Muscle layer of duodenum (tissue), 2 donors: Measurements from ENCODE around the gene BCL2L13.
"Not testable (repeated sequence)": the region's sequence is repeated elsewhere in the genome, so short reads cannot be mapped to it uniquely, and the experiment has no call there.

Source experiments
- H3K27ac ChIP-seq: one replicate; pipeline ENCODE4 v1.7.0; 2013; ENCODE audit warnings: mild to moderate bottlenecking, low read length
- H3K27me3 ChIP-seq: one replicate; pipeline ENCODE4 v1.7.0; 2013; ENCODE audit warnings: low read depth, mild to moderate bottlenecking, control low read depth, low read length
- H3K36me3 ChIP-seq, 2 donors: one replicate each; pipeline ENCODE4 v1.7.0; 2013; ENCODE audit warnings: low read length in 2 of 2, control low read depth in 1 of 2, mild to moderate bottlenecking in 1 of 2; ENCODE audit not compliant: insufficient read depth in 2 of 2, control insufficient read depth in 1 of 2
- H3K4me1 ChIP-seq, 2 donors: one replicate each; pipeline ENCODE4 v1.7.0; 2013; ENCODE audit warnings: low read length in 2 of 2, mild to moderate bottlenecking in 2 of 2, control low read depth in 1 of 2, moderate library complexity in 1 of 2; ENCODE audit not compliant: insufficient read depth in 2 of 2, control insufficient read depth in 1 of 2
- H3K4me3 ChIP-seq, 2 donors: one replicate each; pipeline ENCODE4 v1.7.0; 2013; ENCODE audit warnings: low read length in 2 of 2, low read depth in 1 of 2, mild to moderate bottlenecking in 1 of 2
- H3K9me3 ChIP-seq, 2 donors: one replicate each; pipeline ENCODE4 v1.7.0; 2013; ENCODE audit warnings: low read length in 2 of 2, control low read depth in 1 of 2, mild to moderate bottlenecking in 1 of 2; ENCODE audit not compliant: control insufficient read depth in 1 of 2
- donor health status: healthy.

Gene BCL2L13

GRCh38 chr22:17665248-17665647 is 26.7 kb downstream of the BCL2L13 start:
- H3K4me1 ChIP-seq: no peaks in the 10 kb centered on the region
- H3K27ac ChIP-seq: no peak overlapping the region
- H3K27me3 ChIP-seq: no peaks in the 10 kb centered on the region
- H3K9me3 ChIP-seq: no peaks in the 10 kb centered on the region
- peaks cover 0 to 27% of the 10 kb centered on the region in 2 donors for H3K36me3 ChIP-seq
- H3K4me3 ChIP-seq: no peak overlapping the region

GRCh38 chr22:17665854-17666253 is 27.3 kb downstream of the BCL2L13 start:
- Histone ChIP-seq H3K36me3 (peaks cover 3 to 30% of the 10 kb centered on the region in 2 donors), H3K4me1 (no peaks in the 10 kb centered on the region), H3K9me3 (no peaks in the 10 kb centered on the region), H3K4me3 (no peak overlapping the region), H3K27ac (no peak overlapping the region), H3K27me3 (no peaks in the 10 kb centered on the region)

GRCh38 chr22:17671521-17672092 is 33.0 kb downstream of the BCL2L13 start:
- H3K27ac ChIP-seq, H3K36me3 ChIP-seq, H3K4me3 ChIP-seq, H3K9me3 ChIP-seq, H3K27me3 ChIP-seq: not testable (repeated sequence)
- peaks cover 11 to 13% of the 10 kb centered on the region in 2 donors for H3K4me1 ChIP-seq

- H3K27me3 ChIP-seq: no peaks in the 10 kb centered on the region
- no peak overlapping the region for H3K4me3 ChIP-seq
- H3K4me1 ChIP-seq: peaks cover 11 to 13% of the 10 kb centered on the region in 2 donors
- H3K9me3 ChIP-seq: no peaks in the 10 kb centered on the region
- no peak overlapping the region for H3K27ac ChIP-seq
- peaks cover 3 to 7% of the 10 kb centered on the region in 2 donors for H3K36me3 ChIP-seq
Observed at GRCh38 chr22:17672417-17672991, 33.9 kb downstream of the BCL2L13 start.

GRCh38 chr22:17674152-17674551 is 35.6 kb downstream of the BCL2L13 start:
- Histone ChIP-seq H3K27ac (no peak overlapping the region), H3K4me1 (peaks cover 11 to 13% of the 10 kb centered on the region in 2 donors), H3K36me3 (peaks cover 3 to 7% of the 10 kb centered on the region in 2 donors)

GRCh38 chr22:17675584-17675983 is 37.0 kb downstream of the BCL2L13 start:
- peaks cover 2% of the 10 kb centered on the region in 2 donors for H3K36me3 ChIP-seq
- peaks cover 11 to 13% of the 10 kb centered on the region in 2 donors for H3K4me1 ChIP-seq
- no peak overlapping the region for H3K27ac ChIP-seq
- H3K27me3 ChIP-seq: no peaks in the 10 kb centered on the region
- H3K4me3 ChIP-seq: no peak overlapping the region
- H3K9me3 ChIP-seq: no peaks in the 10 kb centered on the region

More at GRCh38 chr22:17674152-17674551, 35.6 kb downstream of the BCL2L13 start:
- no peaks in the 10 kb centered on the region for H3K27me3 ChIP-seq
- H3K9me3 ChIP-seq: no peaks in the 10 kb centered on the region
- no peak overlapping the region for H3K4me3 ChIP-seq

- H3K36me3 ChIP-seq: no peaks in the 10 kb centered on the region
- H3K27ac ChIP-seq: no peak overlapping the region
- no peaks in the 10 kb centered on the region for H3K4me1 ChIP-seq
- H3K4me3 ChIP-seq: no peak overlapping the region
- no peaks in the 10 kb centered on the region for H3K9me3 ChIP-seq
- no peaks in the 10 kb centered on the region for H3K27me3 ChIP-seq
Observed at GRCh38 chr22:17678817-17679385, 40.3 kb downstream of the BCL2L13 start.

- H3K4me3 ChIP-seq: no peak overlapping the region
- H3K4me1 ChIP-seq: no peaks in the 10 kb centered on the region
- no peaks in the 10 kb centered on the region for H3K27me3 ChIP-seq
- peaks cover 0 to 7% of the 10 kb centered on the region in 2 donors for H3K36me3 ChIP-seq
- H3K9me3 ChIP-seq: no peaks in the 10 kb centered on the region
- H3K27ac ChIP-seq: no peak overlapping the region
Observed at GRCh38 chr22:17684245-17684644, 45.7 kb downstream of the BCL2L13 start.

GRCh38 chr22:17692841-17693240 is 54.3 kb downstream of the BCL2L13 start:
- H3K9me3 ChIP-seq: no peaks in the 10 kb centered on the region
- H3K36me3 ChIP-seq: peaks cover 10 to 12% of the 10 kb centered on the region in 2 donors
- H3K27ac ChIP-seq: no peak overlapping the region
- no peaks in the 10 kb centered on the region for H3K27me3 ChIP-seq
- no peak overlapping the region for H3K4me3 ChIP-seq
- no peaks in the 10 kb centered on the region for H3K4me1 ChIP-seq

GRCh38 chr22:17694193-17694592 is 55.6 kb downstream of the BCL2L13 start:
- Histone ChIP-seq H3K27ac (no peak overlapping the region), H3K36me3 (peaks cover 10 to 12% of the 10 kb centered on the region in 2 donors), H3K27me3 (no peaks in the 10 kb centered on the region), H3K9me3 (no peaks in the 10 kb centered on the region), H3K4me3 (no peak overlapping the region), H3K4me1 (no peaks in the 10 kb centered on the region)

GRCh38 chr22:17694752-17695151 is 56.2 kb downstream of the BCL2L13 start:
- Histone ChIP-seq H3K27ac (no peak overlapping the region), H3K27me3 (no peaks in the 10 kb centered on the region), H3K4me1 (no peaks in the 10 kb centered on the region), H3K4me3 (no peak overlapping the region), H3K9me3 (no peaks in the 10 kb centered on the region), H3K36me3 (peaks cover 8 to 12% of the 10 kb centered on the region in 2 donors)
